Body of pancreas (tissue), 4 donors: ENCODE data around the gene SHISA7.

Experiments
- CTCF ChIP-seq, 7 experiments: fragments of 450-650 bp in 4 of 7; fragments of 200-600 bp in 3 of 7; sonication (generic) in 3 of 7; IDR thresholded peaks; one replicate each; pipeline ENCODE4 v1.5.1; 2016 to 2019; ENCODE audit warnings: antibody characterized with exemption in 7 of 7
- POLR2A ChIP-seq, 3 donors: fragments of 450-650 bp; IDR thresholded peaks; one replicate each; pipeline ENCODE4 v1.6.1; 2016; ENCODE audit warnings: antibody characterized with exemption in 3 of 3, mild to moderate bottlenecking in 2 of 3

GRCh38 chr19:55424518-55424917 lies 18.6 kb downstream of the SHISA7 start:
- TF ChIP-seq POLR2A (IDR thresholded peaks at IDR 0.05) (no peak), CTCF (IDR thresholded peaks at IDR 0.05) (no peak)
